H1 (cell line): ENCODE measurements around the gene DSCAM. TPM values are rescaled to one million over a fixed set of nuclear protein-coding genes. Genes with fewer than 3 reads are reported as not detected.

ENCODE experiments used
- CTCF ChIA-PET: fragments of 300-600 bp; sonication (Branson Sonifier 250); formaldehyde crosslinking; loops from one replicate; lab custom pipeline; 2021; ENCODE audit not compliant: partially characterized antibody; lab: Charles Lee
- POLR2A ChIA-PET: fragments of 300-600 bp; sonication (Branson Sonifier 250); formaldehyde crosslinking; loops from one replicate; lab custom pipeline; 2021; ENCODE audit warnings: inconsistent platforms; ENCODE audit not compliant: partially characterized antibody; lab: Charles Lee
- DNase-seq, 2 experiments: peaks; one replicate each; pipeline versions ENCODE4 v3.0.0 to v3.0.0-alpha.2; 2010 to 2022; ENCODE audit warnings: low spot score in 2 of 2, low read depth in 1 of 2, mixed read lengths in 1 of 2
- FAIRE-seq: peaks from 2 replicates; lab custom pipeline; 2011; peaks lifted over from hg19 to GRCh38; lab: Jason Lieb, UNC
- H2AFZ ChIP-seq: 2 replicates; pipeline ENCODE4 v1.8.1; 2012; ENCODE audit warnings: low read length, inconsistent platforms
- H2AK5ac ChIP-seq: 2 replicates; pipeline ENCODE4 v1.6.1; 2013; ENCODE audit warnings: low read depth, low read length
- H2BK120ac ChIP-seq: replicated peaks from 2 replicates; pipeline ENCODE3; 2013; ENCODE audit warnings: low read depth, low read length, inconsistent platforms
- H2BK12ac ChIP-seq: 2 replicates; pipeline ENCODE4 v1.6.1; 2013; ENCODE audit warnings: low read depth, low read length
- H2BK15ac ChIP-seq: 2 replicates; pipeline ENCODE4 v1.6.1; 2013; ENCODE audit warnings: low read length
- H2BK20ac ChIP-seq: 2 replicates; pipeline ENCODE4 v1.6.1; 2013; ENCODE audit warnings: low read length
- H2BK5ac ChIP-seq: 2 replicates; pipeline ENCODE4 v1.6.1; 2013; ENCODE audit warnings: low read depth, low read length
- H3K14ac ChIP-seq: 2 replicates; pipeline ENCODE4 v1.6.1; 2013; ENCODE audit warnings: inconsistent platforms; ENCODE audit not compliant: insufficient read length
- H3K18ac ChIP-seq: 2 replicates; pipeline ENCODE4 v1.6.1; 2013; ENCODE audit warnings: low read length; ENCODE audit errors: extremely low read depth
- H3K23ac ChIP-seq: 2 replicates; pipeline ENCODE4 v1.6.1; 2013; ENCODE audit warnings: inconsistent platforms; ENCODE audit not compliant: insufficient read length
- H3K23me2 ChIP-seq: 2 replicates; pipeline ENCODE4 v1.6.1; 2013; ENCODE audit warnings: low read depth, low read length
- H3K27ac ChIP-seq: 2 replicates; pipeline ENCODE4 v1.6.1; 2011; ENCODE audit warnings: low read depth, low read length, inconsistent platforms
- H3K27me3 ChIP-seq, 4 experiments: replicated peaks in 1 of 4; 1 replicate in 1 of 4; 2 replicates in 3 of 4; pipeline versions ENCODE4 v1.6.1 to v1.8.1; 2011 to 2013; ENCODE audit warnings: low read length in 3 of 4, mild to moderate bottlenecking in 3 of 4, inconsistent platforms in 2 of 4, mixed read lengths in 2 of 4, moderate library complexity in 1 of 4; ENCODE audit not compliant: control insufficient read depth in 3 of 4, insufficient read depth in 3 of 4; ENCODE audit errors: extremely low read depth in 1 of 4
- H3K36me3 ChIP-seq, 4 experiments: 2 replicates each; pipeline versions ENCODE4 v1.6.1 to v1.8.1; 2011 to 2013; ENCODE audit warnings: mild to moderate bottlenecking in 4 of 4, low read length in 3 of 4, moderate library complexity in 2 of 4, control low read depth in 1 of 4, inconsistent platforms in 1 of 4; ENCODE audit not compliant: insufficient read depth in 4 of 4, control insufficient read depth in 2 of 4
- H3K4ac ChIP-seq: replicated peaks from 2 replicates; pipeline ENCODE3; 2013; ENCODE audit warnings: low read length, low read depth, mixed read lengths, inconsistent platforms; ENCODE audit not compliant: insufficient read length
- H3K4me1 ChIP-seq, 4 experiments: replicated peaks in 1 of 4; 1 replicate in 1 of 4; 2 replicates in 3 of 4; pipeline versions ENCODE4 v1.6.1 to v1.8.1; 2011 to 2013; ENCODE audit warnings: low read length in 3 of 4, inconsistent platforms in 2 of 4, mixed read lengths in 1 of 4; ENCODE audit not compliant: insufficient read depth in 4 of 4, control insufficient read depth in 3 of 4
- H3K4me2 ChIP-seq, 2 experiments: 2 replicates each; pipeline versions ENCODE4 v1.6.1 to v1.8.1; 2011 to 2013; ENCODE audit warnings: low read depth in 2 of 2, low read length in 2 of 2, control low read depth in 1 of 2, inconsistent platforms in 1 of 2, mild to moderate bottlenecking in 1 of 2; ENCODE audit not compliant: insufficient read depth in 1 of 2
- H3K4me3 ChIP-seq, 4 experiments: fragments of 200-600, 300-600 bp in 1 of 4; sonication (generic), shearing (Covaris generic), sonication (Bioruptor Twin) in 1 of 4; 2 replicates each; pipeline versions ENCODE4 v1.5.1 to v1.8.1; 2011 to 2016; ENCODE audit warnings: low read length in 4 of 4, low read depth in 3 of 4, control low read depth in 2 of 4, inconsistent platforms in 2 of 4, mild to moderate bottlenecking in 2 of 4, mixed read lengths in 1 of 4, moderate library complexity in 1 of 4; ENCODE audit not compliant: insufficient read depth in 2 of 4; ENCODE audit errors: extremely low read depth in 1 of 4
- H3K56ac ChIP-seq: replicated peaks from 2 replicates; pipeline ENCODE3; 2013; ENCODE audit warnings: low read depth, mild to moderate bottlenecking, mixed read lengths, low read length, inconsistent platforms; ENCODE audit not compliant: insufficient read length
- H3K79me1 ChIP-seq: 2 replicates; pipeline ENCODE4 v1.6.1; 2013; ENCODE audit warnings: low read depth, low read length, control low read depth
- H3K79me2 ChIP-seq, 2 experiments: 2 replicates each; pipeline versions ENCODE4 v1.6.1 to v1.8.1; 2012 to 2013; ENCODE audit warnings: low read length in 2 of 2, mild to moderate bottlenecking in 2 of 2, inconsistent platforms in 1 of 2; ENCODE audit not compliant: insufficient read depth in 2 of 2, control insufficient read depth in 1 of 2
- H3K9ac ChIP-seq, 4 experiments: replicated peaks in 1 of 4; 1 replicate in 1 of 4; 2 replicates in 3 of 4; pipeline versions ENCODE4 v1.6.1 to v1.8.1; 2011 to 2013; ENCODE audit warnings: low read depth in 3 of 4, low read length in 3 of 4, control low read depth in 2 of 4, mild to moderate bottlenecking in 2 of 4, moderate library complexity in 2 of 4, inconsistent platforms in 1 of 4; ENCODE audit errors: extremely low read depth in 1 of 4
- H3K9me3 ChIP-seq, 2 experiments: 2 replicates each; pipeline versions ENCODE4 v1.6.1 to v1.8.1; 2012 to 2013; ENCODE audit warnings: mild to moderate bottlenecking in 2 of 2, moderate library complexity in 2 of 2, control low read depth in 1 of 2, inconsistent platforms in 1 of 2, low read depth in 1 of 2, low read length in 1 of 2, mixed read lengths in 1 of 2; ENCODE audit not compliant: insufficient read depth in 2 of 2
- H4K20me1 ChIP-seq, 2 experiments: replicated peaks in 1 of 2; 2 replicates each; pipeline versions ENCODE3 to v1.8.1; 2011 to 2013; ENCODE audit warnings: inconsistent platforms in 2 of 2, low read length in 2 of 2, mild to moderate bottlenecking in 1 of 2; ENCODE audit not compliant: insufficient read depth in 2 of 2, control insufficient read depth in 1 of 2
- H4K5ac ChIP-seq: 2 replicates; pipeline ENCODE4 v1.6.1; 2013; ENCODE audit warnings: low read length, low read depth, mixed read lengths, inconsistent platforms; ENCODE audit not compliant: insufficient read length
- H4K8ac ChIP-seq: 2 replicates; pipeline ENCODE4 v1.8.0; 2013; ENCODE audit warnings: mild to moderate bottlenecking, moderate library complexity, low read length, inconsistent platforms; ENCODE audit not compliant: insufficient read depth; ENCODE audit errors: extremely low read depth
- H4K91ac ChIP-seq: replicated peaks from 2 replicates; pipeline ENCODE3; 2013; ENCODE audit warnings: low read length, mixed read lengths, inconsistent platforms; ENCODE audit not compliant: insufficient read length
- ATF3 ChIP-seq: IDR thresholded peaks from 2 replicates; pipeline ENCODE4 v1.6.1; 2011; ENCODE audit warnings: low read depth, mild to moderate bottlenecking, low read length; ENCODE audit not compliant: insufficient read depth
- BACH1 ChIP-seq: IDR thresholded peaks from 2 replicates; pipeline ENCODE4 v1.6.1; 2012; ENCODE audit warnings: low read length, improper control_type of control experiment
- CBX5 ChIP-seq: fragments of 300-800, 300-1000 bp; sonication (generic); IDR thresholded peaks from 2 replicates; pipeline ENCODE4 v1.7.1; 2016; ENCODE audit warnings: antibody characterized with exemption, low read length, low read depth
- CEBPB ChIP-seq: IDR thresholded peaks from 2 replicates; pipeline ENCODE4 v1.6.1; 2012; ENCODE audit warnings: low read depth, low read length
- GABPA ChIP-seq: IDR thresholded peaks from 2 replicates; pipeline ENCODE4 v1.6.1; 2011; ENCODE audit warnings: mild to moderate bottlenecking, low read length, moderate library complexity, borderline replicate concordance; ENCODE audit not compliant: insufficient read depth
- JUND ChIP-seq: IDR thresholded peaks from 2 replicates; pipeline ENCODE4 v1.6.1; 2011; ENCODE audit warnings: mild to moderate bottlenecking, improper control_type of control experiment, low read length
- NANOG ChIP-seq: IDR thresholded peaks from 2 replicates; pipeline ENCODE4 v1.6.1; 2011; ENCODE audit warnings: low read length, low read depth, mild to moderate bottlenecking, inconsistent platforms; ENCODE audit not compliant: insufficient read depth, poor library complexity, severe bottlenecking
- RXRA ChIP-seq: IDR thresholded peaks from 2 replicates; pipeline ENCODE4 v1.6.1; 2011; ENCODE audit warnings: low read depth, mild to moderate bottlenecking, low read length, moderate library complexity; ENCODE audit not compliant: insufficient read depth
- SUZ12 ChIP-seq: fragments of 200-600 bp; sonication (generic); IDR thresholded peaks from 2 replicates; pipeline ENCODE4 v1.6.1; 2012; ENCODE audit warnings: mild to moderate bottlenecking, inconsistent platforms, low read length, moderate library complexity, mixed read lengths
- TCF12 ChIP-seq: IDR thresholded peaks from 2 replicates; pipeline ENCODE4 v1.6.1; 2011; ENCODE audit warnings: low read depth, mild to moderate bottlenecking, low read length
- WGBS, 2 experiments: shearing (Covaris generic) in 1 of 2; methylation state at CpG; one replicate each; pipeline versions ENCODE4 v1.1.6 to v1.1.7; 2013 to 2015; ENCODE audit warnings: low lambda C conversion rate in 2 of 2, mixed read lengths in 2 of 2, inconsistent platforms in 1 of 2, low coverage in 1 of 2, missing lambda C conversion rate in 1 of 2; ENCODE audit not compliant: insufficient replicate concordance in 2 of 2, insufficient coverage in 1 of 2, insufficient read length in 1 of 2; ENCODE audit errors: extremely low coverage in 1 of 2, missing lambda C conversion rate in 1 of 2; 5-methylcytosine and 5-hydroxymethylcytosine counted together
- polyA plus RNA-seq, 7 experiments: library from polyadenylated mRNA; depleted of rRNA in 3 of 7; stranded (reverse) in 5 of 7; unstranded in 2 of 7; fragments of >200 nt in 5 of 7; fragments of 200-250 nt in 2 of 7; gene quantifications; 1 replicate in 5 of 7; 2 replicates in 1 of 7; 4 replicates in 1 of 7; pipeline versions ENCODE4 v1.2.1 to v1.2.3, GENCODE V29; 2011 to 2013; ENCODE audit warnings: missing spikeins in 2 of 7, mixed read lengths in 2 of 7
- total RNA-seq: library from RNA; stranded (reverse); fragmentation: NEBNext Ultra II Directional; extraction: Animal tissue kit (Norgen Biotek cat#: 25700); gene quantifications from 2 replicates; pipeline ENCODE4 v1.2.1, GENCODE V29; 2021

Gene DSCAM
- total and polyA plus RNA-seq, 2 of the 8 experiments (the other 6 are each of a cell fraction or from before 2014, with no cell fraction given) = 0.02 to 0.15 TPM

GRCh38 chr21:40886931-40887330 lies 40.0 kb upstream of the DSCAM start:
- Histone ChIP-seq H2BK5ac (no peak overlapping the region), H3K14ac (no peak overlapping the region), H2AK5ac (no peak overlapping the region), H3K4ac (no peak overlapping the region), H3K9me3 (no peaks in the 10 kb centered on the region), H2BK12ac (no peak overlapping the region), H3K4me3 (no peak overlapping the region), H3K27me3 (no peaks in the 10 kb centered on the region), H3K23me2 (no peaks in the 10 kb centered on the region), H3K79me2 (no peaks in the 10 kb centered on the region), H3K4me2 (no peak overlapping the region), H2BK20ac (no peak overlapping the region), H3K4me1 (no peaks in the 10 kb centered on the region), H3K79me1 (no peaks in the 10 kb centered on the region), H3K56ac (no peak overlapping the region), H4K91ac (no peak overlapping the region), H2AFZ (no peak overlapping the region), H2BK15ac (no peak overlapping the region), H3K9ac (no peak overlapping the region), H4K20me1 (no peaks in the 10 kb centered on the region), H3K23ac (no peak overlapping the region), H4K5ac (no peak overlapping the region), H3K27ac (no peak overlapping the region), H2BK120ac (no peak overlapping the region), H3K18ac (no peak overlapping the region), H3K36me3 (no peaks in the 10 kb centered on the region), H4K8ac (no peak overlapping the region)
- CTCF ChIA-PET = interaction anchor here (0.5 to 1.2 kb wide), 4 partner anchors 21 to 61 kb away, joined by 3 to 4 read pairs (median 4); no protein-coding TSS in a partner anchor
- no peak for FAIRE-seq
- no peak for DNase-seq
- TF ChIP-seq RXRA = no peak
- no peak for TF ChIP-seq GABPA
- TF ChIP-seq CEBPB = no peak
- no peak for TF ChIP-seq BACH1
- TF ChIP-seq TCF12 = no peak
- no peak for TF ChIP-seq CBX5
- no peak for TF ChIP-seq ATF3
- no peak for TF ChIP-seq SUZ12
- no peak for TF ChIP-seq JUND
- no peak for TF ChIP-seq NANOG
- WGBS, 2 experiments = 80% methylated on average over 4 of the region's 4 CpGs; no CpG with 5 or more reads in 1 of the 2 experiments
- POLR2A ChIA-PET = no interaction called here
